Gastroesophageal sphincter (tissue), 3 donors: ENCODE measurements around the gene GALNS.

Source experiments
- CTCF ChIP-seq, 4 experiments: fragments of 200-600 bp in 2 of 4; fragments of 450-650 bp in 2 of 4; sonication (generic) in 1 of 4; IDR thresholded peaks; one replicate each; pipeline ENCODE4 v1.5.1; 2017 to 2019; ENCODE audit warnings: antibody characterized with exemption in 4 of 4, mild to moderate bottlenecking in 2 of 4, moderate library complexity in 2 of 4
- POLR2A ChIP-seq, 2 donors: fragments of 450-650 bp; IDR thresholded peaks; one replicate each; pipeline ENCODE4 v1.6.1; 2017; ENCODE audit warnings: antibody characterized with exemption in 2 of 2, mild to moderate bottlenecking in 2 of 2, moderate library complexity in 1 of 2

- TF ChIP-seq POLR2A (IDR thresholded peaks at IDR 0.05) (no peak), CTCF (IDR thresholded peaks at IDR 0.05) (no peak)
Measured at GRCh38 chr16:88868974-88869672, 12.4 kb upstream of the GALNS start.
